GM23248 (cell line): Measurements from ENCODE around the gene PCNA. TPM values are rescaled to one million over a fixed set of nuclear protein-coding genes. Genes with fewer than 3 reads are reported as not detected.

Experiments used
- DNase-seq: peaks from one replicate; pipeline ENCODE4 v3.0.0-alpha.2; 2015
- H2AFZ ChIP-seq: fragments of 200-600 bp; sonication (generic); 2 replicates; pipeline ENCODE4 v1.6.1; 2016; ENCODE audit warnings: antibody characterized with exemption
- H3F3A ChIP-seq: fragments of 200-600 bp; sonication (generic); 2 replicates; pipeline ENCODE4 v1.6.1; 2016; ENCODE audit warnings: mild to moderate bottlenecking, antibody characterized with exemption, mixed run types; ENCODE audit not compliant: insufficient read depth
- H3K27ac ChIP-seq: fragments of 200-600 bp; sonication (generic); 2 replicates; pipeline ENCODE4 v1.5.1; 2016; ENCODE audit warnings: mild to moderate bottlenecking
- H3K27me3 ChIP-seq: fragments of 200-600 bp; sonication (generic); replicated peaks from 2 replicates; pipeline ENCODE4 v1.6.1; 2016; ENCODE audit warnings: mild to moderate bottlenecking; ENCODE audit not compliant: insufficient read depth
- H3K36me3 ChIP-seq: fragments of 200-600 bp; sonication (generic); 2 replicates; pipeline ENCODE4 v1.6.1; 2016; ENCODE audit warnings: low read depth, mild to moderate bottlenecking
- H3K4me1 ChIP-seq: fragments of 200-600 bp; sonication (generic); 2 replicates; pipeline ENCODE4 v1.6.1; 2016; ENCODE audit warnings: mild to moderate bottlenecking; ENCODE audit not compliant: insufficient read depth
- H3K4me2 ChIP-seq: fragments of 200-600 bp; sonication (generic); one replicate; pipeline ENCODE4 v1.6.1; 2016; ENCODE audit warnings: mild to moderate bottlenecking; ENCODE audit not compliant: unreplicated experiment
- H3K4me3 ChIP-seq: fragments of 200-600 bp; sonication (generic); 2 replicates; pipeline ENCODE4 v1.5.1; 2016; ENCODE audit warnings: mild to moderate bottlenecking
- H3K79me2 ChIP-seq: fragments of 200-600 bp; sonication (generic); 2 replicates; pipeline ENCODE4 v1.6.1; 2016; ENCODE audit warnings: mild to moderate bottlenecking; ENCODE audit not compliant: insufficient read depth
- H3K9ac ChIP-seq: fragments of 200-600 bp; sonication (generic); 2 replicates; pipeline ENCODE4 v1.6.1; 2016; ENCODE audit warnings: mild to moderate bottlenecking
- H3K9me2 ChIP-seq: fragments of 200-600 bp; sonication (generic); 2 replicates; pipeline ENCODE4 v1.6.1; 2016; ENCODE audit warnings: mixed run types, mild to moderate bottlenecking, moderate library complexity; ENCODE audit not compliant: insufficient read depth
- H3K9me3 ChIP-seq: fragments of 200-600 bp; sonication (generic); one replicate; pipeline ENCODE4 v1.6.1; 2017; ENCODE audit warnings: low read depth
- H4K20me1 ChIP-seq: fragments of 200-600 bp; sonication (generic); 2 replicates; pipeline ENCODE4 v1.6.0; 2016; ENCODE audit not compliant: insufficient read depth
- EZH2 ChIP-seq: fragments of 200-600 bp; sonication (generic); IDR thresholded peaks from 2 replicates; pipeline ENCODE4 v1.6.1; 2018; ENCODE audit warnings: antibody characterized with exemption, mild to moderate bottlenecking; ENCODE audit not compliant: insufficient read depth, poor library complexity, severe bottlenecking
- EZH2phosphoT487 ChIP-seq: fragments of 200-600 bp; sonication (generic); IDR thresholded peaks from 2 replicates; pipeline ENCODE4 v1.6.1; 2018; ENCODE audit warnings: antibody characterized with exemption, moderate library complexity, mild to moderate bottlenecking, low read depth; ENCODE audit not compliant: insufficient read depth
- WGBS, 2 experiments: methylation state at CpG; one replicate each; pipeline ENCODE4 v1.1.6; 2015 to 2017; ENCODE audit warnings: low lambda C conversion rate in 2 of 2, low coverage in 1 of 2; ENCODE audit errors: missing lambda C conversion rate in 2 of 2; 5-methylcytosine and 5-hydroxymethylcytosine counted together
- in situ Hi-C: fragments of 300-500 bp; cut with MboI; formaldehyde crosslinking; loops from 2 replicates; pipeline ENCODE4 v1.15.0; 2020
- polyA plus RNA-seq: library from polyadenylated mRNA; unstranded; fragments of >200 nt; fragmentation: Nextera tagmentation; extraction: Ambion mirVana; gene quantifications from 2 replicates; pipeline ENCODE4 v1.2.1, GENCODE V29; 2016
- total RNA-seq: library from RNA; depleted of rRNA; stranded (reverse); fragments of >200 nt; shearing (Covaris generic); gene quantifications from 2 replicates; pipeline ENCODE4 v1.2.3, GENCODE V29; 2014

The PCNA gene
- total and polyA plus RNA-seq, 2 experiments from 2014 or later = 84.8 to 116 TPM

- TF ChIP-seq EZH2phosphoT487 = no peak
- TF ChIP-seq EZH2 = no peak
- DNase-seq = no peak
- in situ Hi-C loops = no loop called here
- Histone ChIP-seq H3K4me2 (no peak overlapping the region), H4K20me1 (peaks cover 3% of the 10 kb centered on the region; the same call in 1 of the 2 replicates), H3K4me1 (peaks cover 10% of the 10 kb centered on the region), H2AFZ (no peak overlapping the region), H3K36me3 (no peaks in the 10 kb centered on the region), H3K9ac (no peak overlapping the region), H3K27me3 (no peaks in the 10 kb centered on the region), H3K9me2 (no peaks in the 10 kb centered on the region), H3K79me2 (peaks cover 92% of the 10 kb centered on the region), H3F3A (0 out of 2 replicates have a peak, but pooled peaks cover 8% of the 10 kb centered on the region), H3K4me3 (no peak overlapping the region), H3K27ac (no peak overlapping the region), H3K9me3 (no peaks in the 10 kb centered on the region)
- 68 to 83% methylated on average over 2 of the region's 2 CpGs for WGBS, 2 experiments
Measured at GRCh38 chr20:5155404-5155803, 35.6 kb upstream of the PCNA start.

GRCh38 chr20:5154543-5154925 is 34.8 kb upstream of the PCNA start:
- H3K4me3 ChIP-seq = no peak overlapping the region
- H3K9me2 ChIP-seq = no peaks in the 10 kb centered on the region
- H3K79me2 ChIP-seq = peaks cover 92% of the 10 kb centered on the region
- no peak overlapping the region for H2AFZ ChIP-seq
- no peak overlapping the region for H3K9ac ChIP-seq
- H3K9me3 ChIP-seq = no peaks in the 10 kb centered on the region
- H4K20me1 ChIP-seq = peaks cover 3% of the 10 kb centered on the region; the same call in 1 of the 2 replicates
- DNase-seq = no peak
- no peaks in the 10 kb centered on the region for H3K36me3 ChIP-seq
- in situ Hi-C loops = no loop called here
- TF ChIP-seq EZH2 (no peak), EZH2phosphoT487 (no peak)
- WGBS, 2 experiments = 90 to 93% methylated on average over 6 of the region's 6 CpGs
- peaks cover 10% of the 10 kb centered on the region for H3K4me1 ChIP-seq
- no peaks in the 10 kb centered on the region for H3K27me3 ChIP-seq
- 0 out of 2 replicates have a peak, but pooled peaks cover 8% of the 10 kb centered on the region for H3F3A ChIP-seq
- no peak overlapping the region for H3K27ac ChIP-seq
- no peak overlapping the region for H3K4me2 ChIP-seq

- Histone ChIP-seq H3K4me3 (no peak overlapping the region), H3K4me2 (no peak overlapping the region), H3K9ac (no peak overlapping the region), H2AFZ (no peak overlapping the region), H3K27me3 (no peaks in the 10 kb centered on the region), H3K79me2 (peaks cover 95% of the 10 kb centered on the region), H3F3A (0 out of 2 replicates have a peak, but pooled peaks cover 8% of the 10 kb centered on the region), H3K36me3 (no peaks in the 10 kb centered on the region), H3K27ac (no peak overlapping the region), H3K9me3 (no peaks in the 10 kb centered on the region), H3K9me2 (no peaks in the 10 kb centered on the region), H3K4me1 (peaks cover 10% of the 10 kb centered on the region), H4K20me1 (0 out of 2 replicates have a peak, but pooled peaks cover 3% of the 10 kb centered on the region)
- TF ChIP-seq EZH2 = no peak
- no peak for TF ChIP-seq EZH2phosphoT487
- WGBS, 2 experiments = 90 to 93% methylated on average over 5 of the region's 5 CpGs
- peak; percentile 18 for DNase-seq
- in situ Hi-C loops = no loop called here
Measured at GRCh38 chr20:5153612-5154542, 34.1 kb upstream of the PCNA start.

- DNase-seq = no peak
- Histone ChIP-seq H2AFZ (no peak overlapping the region), H3K9me2 (no peaks in the 10 kb centered on the region), H3F3A (0 out of 2 replicates have a peak, but pooled peaks cover 8% of the 10 kb centered on the region), H3K27me3 (no peaks in the 10 kb centered on the region), H4K20me1 (0 out of 2 replicates have a peak, but pooled peaks cover 3% of the 10 kb centered on the region), H3K4me1 (peaks cover 10% of the 10 kb centered on the region), H3K27ac (no peak overlapping the region), H3K9me3 (no peaks in the 10 kb centered on the region), H3K4me2 (no peak overlapping the region), H3K36me3 (no peaks in the 10 kb centered on the region), H3K9ac (no peak overlapping the region), H3K79me2 (peaks cover 95% of the 10 kb centered on the region), H3K4me3 (no peak overlapping the region)
- in situ Hi-C loops = no loop called here
- no peak for TF ChIP-seq EZH2
- no peak for TF ChIP-seq EZH2phosphoT487
- WGBS, 2 experiments = 97 to 98% methylated on average over 3 of the region's 3 CpGs
Measured at GRCh38 chr20:5153152-5153467, 33.4 kb upstream of the PCNA start.
